Measurements from ENCODE around the gene ZZZ3.
"Not testable (repeated sequence)": the region's sequence is repeated elsewhere in the genome, so short reads cannot be mapped to it uniquely, and the experiment has no call there.

Gene ZZZ3

GRCh38 chr1:77668924-77669449 lies 13.5 kb downstream of the ZZZ3 start:
- FAIRE-seq: no peak

- FAIRE-seq: no peak
Observed at GRCh38 chr1:77664939-77665516, 17.4 kb downstream of the ZZZ3 start.

GRCh38 chr1:77661696-77662095 lies 20.8 kb downstream of the ZZZ3 start:
- FAIRE-seq: no peak

GRCh38 chr1:77659879-77660593 lies 22.4 kb downstream of the ZZZ3 start:
- FAIRE-seq: no peak

GRCh38 chr1:77658271-77658670 lies 24.2 kb downstream of the ZZZ3 start:
- no peak for FAIRE-seq

GRCh38 chr1:77655431-77655974 lies 27.0 kb downstream of the ZZZ3 start:
- no peak for FAIRE-seq

GRCh38 chr1:77652970-77653516 lies 29.4 kb downstream of the ZZZ3 start:
- FAIRE-seq: no peak

- FAIRE-seq: no peak
Observed at GRCh38 chr1:77652268-77652667, 30.2 kb downstream of the ZZZ3 start.

GRCh38 chr1:77649127-77649526 lies 33.3 kb downstream of the ZZZ3 start:
- FAIRE-seq: no peak

GRCh38 chr1:77646224-77646623 lies 36.2 kb downstream of the ZZZ3 start:
- not testable (repeated sequence) for FAIRE-seq

- no peak for FAIRE-seq
Observed at GRCh38 chr1:77643456-77643855, 39.0 kb downstream of the ZZZ3 start.

GRCh38 chr1:77642941-77643340 lies 39.5 kb downstream of the ZZZ3 start:
- FAIRE-seq: no peak

- no peak for FAIRE-seq
Observed at GRCh38 chr1:77642196-77642595, 40.3 kb downstream of the ZZZ3 start.

- FAIRE-seq: no peak
Observed at GRCh38 chr1:77639557-77640069, 42.8 kb downstream of the ZZZ3 start.

- no peak for FAIRE-seq
Observed at GRCh38 chr1:77639056-77639455, 43.4 kb downstream of the ZZZ3 start.

- FAIRE-seq: no peak
Observed at GRCh38 chr1:77636864-77637263, 45.6 kb downstream of the ZZZ3 start.
